Activated CD8-positive, alpha-beta memory T cell treated with anti-CD3 and anti-CD28 coated beads, Interleukin-2, amount 50 U/mL, for 1 hour (primary cell): ENCODE results near the gene LRRTM4.

Experiments used
- DNase-seq: peaks from one replicate; pipeline ENCODE4 v3.0.0-alpha.2; 2020; ENCODE audit errors: extremely low read depth

LRRTM4 gene

GRCh38 chr2:77470096-77470495 lies 52.1 kb downstream of the LRRTM4 start:
- no peak for DNase-seq

- DNase-seq, result no peak
These were observed 53.1 kb downstream of the LRRTM4 start for GRCh38 chr2:77469106-77469505.

GRCh38 chr2:77459840-77460239 lies 62.3 kb downstream of the LRRTM4 start:
- no peak for DNase-seq

DNA sequence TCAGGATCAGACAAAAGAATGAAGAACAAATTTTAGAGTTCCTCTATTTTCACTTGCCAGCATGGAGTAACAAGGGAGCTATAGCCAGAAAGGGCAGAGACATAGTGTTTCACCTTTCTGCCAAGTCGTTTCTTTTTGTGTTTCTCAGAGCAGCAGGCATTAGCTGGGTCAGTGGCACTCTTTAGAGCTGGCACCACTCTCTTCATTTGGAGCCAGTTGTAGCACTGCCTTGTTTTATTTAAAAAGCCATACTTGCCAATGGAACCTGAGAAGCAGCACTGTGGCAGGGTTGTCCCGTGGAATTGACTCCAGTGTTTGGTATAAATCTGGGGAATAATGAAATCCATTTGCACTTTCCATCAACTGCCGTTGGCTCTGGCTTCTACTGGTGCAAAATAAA lies 64.0 kb downstream of the LRRTM4 start:
- no peak for DNase-seq

GRCh38 chr2:77457665-77458064 lies 64.5 kb downstream of the LRRTM4 start:
- no peak for DNase-seq

GRCh38 chr2:77443076-77443475 lies 79.1 kb downstream of the LRRTM4 start:
- no peak for DNase-seq

GRCh38 chr2:77434880-77435279 lies 87.3 kb downstream of the LRRTM4 start:
- DNase-seq, result no peak

DNA sequence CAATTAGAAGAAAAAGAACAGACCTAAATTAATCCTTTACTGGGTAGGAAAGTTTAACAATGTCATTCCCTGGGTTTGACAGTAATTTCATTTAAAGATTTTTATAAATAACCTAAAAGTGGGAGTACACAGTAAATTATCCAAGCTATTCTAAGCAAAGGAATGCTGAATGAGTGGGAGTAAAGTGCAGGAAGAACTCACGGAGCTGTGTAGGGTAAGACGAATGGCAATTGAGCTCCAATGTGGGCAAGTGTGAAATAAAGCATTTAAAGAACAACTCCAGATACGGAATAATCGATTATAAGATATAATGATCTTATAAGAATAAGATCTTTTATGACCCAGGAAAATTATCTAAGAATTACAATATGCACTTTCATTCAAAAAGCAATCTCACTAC lies 93.2 kb downstream of the LRRTM4 start:
- no peak for DNase-seq

- no peak for DNase-seq
These were observed 100.2 kb downstream of the LRRTM4 start for GRCh38 chr2:77421971-77422370.

DNA sequence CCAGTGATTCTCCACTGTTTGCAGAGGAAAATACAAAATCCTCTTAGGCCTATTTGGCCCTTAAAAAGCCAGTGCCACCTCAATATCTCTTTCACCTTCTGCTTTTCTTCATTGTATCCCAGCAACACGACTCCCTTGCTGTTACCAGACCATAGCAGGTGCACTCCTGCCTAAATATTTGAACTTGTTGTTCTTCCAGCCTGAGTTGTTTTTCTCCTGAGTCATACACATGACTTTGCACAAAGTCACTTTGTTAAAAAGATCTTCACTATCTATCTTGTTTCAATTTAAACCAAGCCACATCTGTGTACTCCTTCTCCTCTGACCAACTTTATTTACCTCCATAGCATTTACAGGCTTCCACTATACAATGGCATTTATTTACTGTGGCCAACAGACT lies 103.6 kb downstream of the LRRTM4 start:
- no peak for DNase-seq

DNA sequence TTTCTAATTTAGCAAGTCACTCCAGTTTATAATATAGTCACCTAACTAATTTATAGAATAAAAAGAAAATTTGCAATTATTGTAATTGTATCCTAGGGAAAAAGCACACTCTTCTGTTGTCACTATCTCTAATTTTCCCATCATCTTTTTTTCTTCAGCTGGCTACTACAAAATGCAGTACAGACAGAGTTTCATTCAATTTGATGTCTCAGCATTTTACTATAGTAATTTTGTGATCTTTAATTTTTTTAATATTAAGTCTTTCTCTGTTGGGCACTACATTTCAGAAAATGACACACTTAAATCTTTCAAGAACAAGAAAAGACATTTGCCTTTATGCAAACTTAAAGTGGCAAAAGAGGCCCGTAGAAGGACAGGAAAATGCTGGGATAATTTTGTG lies 118.0 kb downstream of the LRRTM4 start:
- DNase-seq, result no peak

GRCh38 chr2:77398970-77399600 lies 123.1 kb downstream of the LRRTM4 start:
- no peak for DNase-seq

- no peak for DNase-seq
These were observed 124.4 kb downstream of the LRRTM4 start for GRCh38 chr2:77397763-77398162.

DNA sequence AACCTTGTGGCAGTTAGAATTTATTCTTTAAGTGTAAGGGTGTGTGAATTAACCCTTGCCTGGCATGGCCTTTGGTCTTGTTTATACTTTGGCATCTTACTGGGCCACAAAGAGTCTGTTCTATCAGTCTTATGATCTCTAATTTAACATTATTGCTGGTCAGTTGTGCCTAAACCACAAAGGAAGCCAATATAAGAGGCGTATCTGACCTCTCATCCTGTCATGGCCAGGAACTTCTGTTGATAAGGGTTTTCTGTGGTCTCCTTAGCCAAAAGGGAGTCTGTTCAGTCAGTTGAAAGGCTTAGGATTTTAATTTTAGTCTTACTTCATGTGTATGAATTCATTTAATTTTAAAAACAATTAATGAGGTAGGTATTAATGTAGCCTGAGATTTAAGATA lies 127.2 kb downstream of the LRRTM4 start:
- DNase-seq, result no peak

- no peak for DNase-seq
These were observed 131.1 kb downstream of the LRRTM4 start for GRCh38 chr2:77391119-77391518.

DNA sequence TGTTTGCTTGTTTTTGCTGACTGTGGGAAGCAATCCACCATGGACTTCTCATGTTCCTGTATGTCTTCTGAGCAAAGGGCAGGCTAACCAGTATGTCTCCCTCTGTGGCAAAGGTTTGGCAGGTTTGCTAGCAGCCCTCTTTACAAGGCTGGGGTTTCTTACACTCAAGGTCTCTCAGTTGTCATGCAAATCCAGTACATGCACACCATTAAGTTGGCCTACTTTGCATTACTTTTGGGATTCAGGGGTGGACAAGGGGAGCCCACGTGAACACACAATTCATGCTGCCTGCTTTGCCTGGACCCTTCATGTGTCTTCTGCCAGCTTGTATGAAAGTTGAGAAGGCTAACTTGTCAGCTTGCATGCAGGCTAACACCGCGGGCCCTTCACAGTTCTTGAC lies 134.9 kb downstream of the LRRTM4 start:
- no peak for DNase-seq

DNA sequence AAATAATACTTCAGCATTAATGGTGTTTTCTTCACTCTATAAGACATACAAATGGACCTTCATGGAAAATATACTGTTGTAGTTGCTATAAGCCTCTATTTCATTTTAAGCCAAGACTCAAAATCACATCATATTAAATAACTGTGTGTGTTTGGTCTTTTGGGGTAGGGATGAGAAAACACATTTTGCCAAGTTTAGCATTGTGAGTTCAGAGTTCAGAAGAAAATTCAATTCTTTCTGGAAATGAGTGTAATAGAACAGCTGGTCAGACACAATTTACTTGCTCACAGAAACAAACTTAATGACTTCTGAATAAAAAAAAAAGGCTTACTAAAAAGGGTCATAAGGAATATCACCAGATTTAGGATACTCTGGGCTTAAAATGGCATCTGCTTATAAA lies 149.5 kb downstream of the LRRTM4 start:
- DNase-seq, result no peak

DNA sequence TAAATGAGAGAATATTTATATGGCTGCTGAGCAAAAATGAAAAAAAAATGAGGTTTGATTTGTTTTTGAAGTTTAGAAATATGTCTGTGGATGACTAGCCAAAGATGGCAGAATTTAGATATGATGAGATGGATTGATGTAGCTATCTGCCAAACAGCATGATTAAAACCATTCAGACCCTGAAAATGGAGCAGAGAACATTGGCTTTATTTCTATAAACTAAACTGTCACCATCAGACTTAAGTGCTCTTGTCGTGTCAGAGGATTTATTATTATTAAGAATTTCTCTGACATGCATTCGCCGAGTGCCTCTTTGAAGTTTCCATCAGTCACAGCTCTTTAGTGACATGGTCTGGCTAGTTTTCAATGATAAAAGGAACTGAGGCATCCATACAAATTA lies 151.7 kb downstream of the LRRTM4 start:
- DNase-seq, result no peak

DNA sequence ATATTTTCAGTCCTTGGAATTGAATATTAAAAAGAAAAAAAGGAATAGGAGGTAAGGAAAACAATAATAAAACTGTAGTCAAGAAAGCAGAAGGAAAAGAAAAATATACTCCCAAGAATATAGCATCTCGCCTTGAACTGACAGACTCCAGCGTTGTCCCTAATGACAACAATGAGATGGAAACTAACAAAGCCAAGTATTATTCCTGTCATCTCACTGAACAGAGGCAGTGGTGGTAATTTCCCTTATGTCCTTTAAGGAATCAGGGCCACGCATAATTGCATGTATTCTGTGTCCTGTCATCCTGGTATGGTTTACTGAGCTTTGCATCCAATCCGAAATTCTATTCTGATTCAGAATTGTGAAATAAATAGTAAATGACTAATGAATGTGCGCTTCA lies 158.9 kb downstream of the LRRTM4 start:
- DNase-seq, result no peak

- DNase-seq, result no peak
These were observed 173.4 kb downstream of the LRRTM4 start for GRCh38 chr2:77348821-77349220.

DNA sequence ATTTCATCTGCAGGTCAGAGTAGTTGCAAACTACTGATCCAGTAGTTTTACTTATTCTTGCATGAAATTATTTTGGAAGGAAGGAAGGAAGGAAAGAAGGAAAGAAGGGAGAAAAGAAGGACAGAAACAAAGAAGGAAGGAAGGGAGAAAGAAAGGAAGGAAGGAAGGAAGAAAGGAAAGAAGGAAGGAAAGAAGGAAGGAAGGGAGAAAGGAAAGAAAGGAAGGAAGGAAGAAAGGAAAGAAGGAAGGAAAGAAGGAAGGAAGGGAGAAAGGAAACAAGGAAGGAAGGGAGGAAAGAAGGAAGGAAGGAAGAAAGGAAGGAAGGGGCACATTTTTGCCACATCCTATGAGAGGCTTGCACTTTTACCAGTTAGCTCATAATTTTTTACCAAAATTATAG lies 186.2 kb downstream of the LRRTM4 start:
- no peak for DNase-seq

GRCh38 chr2:77328134-77328931 lies 193.8 kb downstream of the LRRTM4 start:
- DNase-seq, result no peak

GRCh38 chr2:77325395-77325794 lies 196.8 kb downstream of the LRRTM4 start:
- no peak for DNase-seq

DNA sequence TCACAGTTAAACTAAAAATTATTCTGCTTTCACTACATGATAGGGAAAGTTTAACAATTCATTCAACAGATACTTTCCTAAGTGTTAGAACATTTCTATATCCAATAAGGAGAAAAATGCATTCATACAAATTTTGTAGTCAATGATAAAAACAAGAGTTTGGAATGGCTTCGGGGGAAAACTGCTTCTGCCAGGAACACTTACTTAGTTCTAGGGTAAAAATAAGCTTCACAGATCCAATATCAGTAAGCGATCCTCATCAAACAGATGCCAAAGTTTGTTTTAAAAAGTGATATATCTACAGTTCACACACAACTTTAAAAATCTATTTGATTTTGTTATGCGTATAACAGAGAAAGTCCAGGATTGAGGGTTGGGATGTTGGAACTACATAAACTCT lies 199.7 kb downstream of the LRRTM4 start:
- no peak for DNase-seq
